SH-SY5Y (cell line): ENCODE data around the gene AVPI1.
A peak's percentile ranks its signal among the peaks of the same experiment; 100 is the strongest.

ENCODE experiments used
- GATA2 ChIP-seq: IDR thresholded peaks from 2 replicates; pipeline ENCODE4 v1.6.1; 2011; ENCODE audit warnings: mild to moderate bottlenecking, low read depth, low read length
- GATA3 ChIP-seq: IDR thresholded peaks from 2 replicates; pipeline ENCODE4 v1.6.1; 2011; ENCODE audit warnings: low read depth, mild to moderate bottlenecking, low read length, moderate library complexity

AVPI1 gene

GRCh38 chr10:97640868-97641811 is 45.9 kb downstream of the AVPI1 start:
- TF ChIP-seq GATA3 (no peak), GATA2 (no peak)

- TF ChIP-seq GATA2 (no peak), GATA3 (no peak)
Observed at GRCh38 chr10:97640174-97640867, 46.7 kb downstream of the AVPI1 start, which contains the start of gene PI4K2A. PI4K2A (plus strand) TSS chr10:97640671; CDS start chr10:97640743, 72 bp downstream.

- no peak for TF ChIP-seq GATA3
- TF ChIP-seq GATA2: no peak
Observed at GRCh38 chr10:97635577-97635976, 51.5 kb downstream of the AVPI1 start.

- TF ChIP-seq GATA2 (no peak), GATA3 (no peak)
Observed at GRCh38 chr10:97633921-97634320, 53.1 kb downstream of the AVPI1 start.

- no peak for TF ChIP-seq GATA3
- TF ChIP-seq GATA2: peak; percentile 53; the same call in 1 of the 2 replicates
Observed at GRCh38 chr10:97632949-97633884, 53.8 kb downstream of the AVPI1 start, which contains the start of gene MORN4. MORN4 (minus strand) TSS chr10:97633500; CDS start chr10:97619653, 13,847 bp downstream.

GRCh38 chr10:97631098-97631497 is 55.9 kb downstream of the AVPI1 start:
- TF ChIP-seq GATA3 (no peak), GATA2 (no peak)

GRCh38 chr10:97629289-97629688 is 57.8 kb downstream of the AVPI1 start:
- TF ChIP-seq GATA2: no peak
- no peak for TF ChIP-seq GATA3

- no peak for TF ChIP-seq GATA3
- no peak for TF ChIP-seq GATA2
Observed at GRCh38 chr10:97628228-97628627, 58.8 kb downstream of the AVPI1 start.

GRCh38 chr10:97627731-97628130 is 59.3 kb downstream of the AVPI1 start:
- TF ChIP-seq GATA3 (no peak), GATA2 (no peak)
